ENCODE results near the gene CUL3. TPM values are rescaled to one million over a fixed set of nuclear protein-coding genes. Genes with fewer than 3 reads are reported as not detected.

CUL3 gene
- total RNA-seq, 1 experiment from 2014 or later, result 114 TPM

GRCh38 chr2:224570328-224570993 is 14.7 kb downstream of the CUL3 start:
- Histone ChIP-seq H3K27ac (ENCODE audit: insufficient read length, low read depth, low read length) (no peak overlapping the region), H3K23me2 (ENCODE audit: insufficient read length, low read depth, low read length, poor library complexity, severe bottlenecking) (no peaks in the 10 kb centered on the region), H3K9me3 (ENCODE audit: control insufficient read depth, low read depth, low read length) (no peaks in the 10 kb centered on the region), H2BK5ac (ENCODE audit: insufficient read length, low read length) (no peak overlapping the region), H3K79me2 (ENCODE audit: insufficient read depth, low read length) (peaks cover 46% of the 10 kb centered on the region; the same call in 1 of the 2 replicates), H3K4ac (ENCODE audit: low read depth, low read length) (no peak overlapping the region), H3K14ac (ENCODE audit: insufficient read depth, low read length) (no peak overlapping the region), H4K91ac (ENCODE audit: insufficient read length, low read depth, low read length) (no peak overlapping the region), H3K79me1 (ENCODE audit: insufficient read depth, low read depth, low read length, poor library complexity, severe bottlenecking) (peaks cover 14% of the 10 kb centered on the region), H2BK20ac (ENCODE audit: low read depth, low read length, poor library complexity, severe bottlenecking) (no peak overlapping the region), H3K23ac (ENCODE audit: insufficient read length, low read depth, low read length) (no peak overlapping the region), H4K5ac (ENCODE audit: insufficient read length, low read depth, low read length) (no peak overlapping the region), H2BK120ac (ENCODE audit: low read depth, low read length, poor library complexity, severe bottlenecking) (no peak overlapping the region), H3K9ac (ENCODE audit: extremely low read depth, insufficient read length, low read length) (peak overlapping the region; percentile 26), H2AFZ (ENCODE audit: low read length) (no peak overlapping the region), H2AK5ac (ENCODE audit: insufficient read length, low read length) (no peak overlapping the region), H3K18ac (ENCODE audit: insufficient read length, low read depth, low read length) (no peak overlapping the region), H4K8ac (replicated peaks; ENCODE audit: insufficient read length, low read depth, low read length) (no peak overlapping the region), H3K27me3 (ENCODE audit: insufficient read depth, low read length) (no peaks in the 10 kb centered on the region), H3T11ph (ENCODE audit: low read length) (no peak overlapping the region), H3K56ac (ENCODE audit: insufficient read length, low read depth, low read length) (no peak overlapping the region), H4K20me1 (ENCODE audit: control insufficient read depth, insufficient read depth, insufficient read length) (no peaks in the 10 kb centered on the region), H3K4me2 (ENCODE audit: insufficient read depth, insufficient read length, low read length) (no peak overlapping the region), H3K4me1 (ENCODE audit: insufficient read depth, low read length) (peaks cover 6% of the 10 kb centered on the region; the same call in 1 of the 2 replicates), H2BK15ac (ENCODE audit: low read depth, low read length) (no peak overlapping the region), H2BK12ac (ENCODE audit: insufficient read length, low read depth, low read length) (no peak overlapping the region)
- H3K4me3 Mint-ChIP-seq, result no peak overlapping the region
- no peak for TF ChIP-seq CTCF (conservative IDR thresholded peaks at IDR 0.05)
- H3K4me1 Mint-ChIP-seq, result peaks cover 50 to 53% of the 10 kb centered on the region in 2 experiments
- no CpG with 5 or more reads among the region's 4 CpGs for WGBS (ENCODE audit: extremely low coverage, insufficient read length, low lambda C conversion rate)
- peaks cover 0 to 17% (median 9%) of the 10 kb centered on the region in 3 experiments; a peak in 5 of 7 replicates for H3K36me3 Mint-ChIP-seq (ENCODE audit: insufficient read depth in 1 of 3, low read depth in 3 of 3)
- H3K27me3 Mint-ChIP-seq (ENCODE audit: low read depth), result no peaks in the 10 kb centered on the region
- no peaks in the 10 kb centered on the region; a peak in 2 of 5 replicates for H3K9me3 Mint-ChIP-seq
- H3K27ac Mint-ChIP-seq, result peak overlapping the region in 2 of 3 experiments; percentile 1; a peak in 1 of 7 replicates
- DNase-seq, result no peak

All from H9 (cell line).